ENCODE measurements around the gene WNT9B. TPM values are rescaled to one million over a fixed set of nuclear protein-coding genes. Genes with fewer than 3 reads are reported as not detected.

WNT9B gene
- total RNA-seq, 2 donors from 2014 or later: 0.85 to 1.5 TPM

- Histone ChIP-seq H3K4me1 (replicated peaks) (peaks cover 5% of the 10 kb centered on the region), H3K9me3 (no peaks in the 10 kb centered on the region), H3K27me3 (replicated peaks; ENCODE audit: insufficient read depth) (peaks cover 5% of the 10 kb centered on the region), H3K27ac (no peak overlapping the region), H3K4me3 (no peak overlapping the region), H3K36me3 (no peaks in the 10 kb centered on the region)
- 64% methylated on average over 7 of the region's 7 CpGs for WGBS
- intact Hi-C loops (cut with DNase I): no loop called here
- DNase-seq (ENCODE audit: low spot score): no peak
- TF ChIP-seq CTCF (IDR thresholded peaks at IDR 0.05) (no peak), POLR2AphosphoS5 (IDR thresholded peaks at IDR 0.05) (no peak), POLR2A (IDR thresholded peaks at IDR 0.05) (no peak)
Observed at GRCh38 chr17:46814446-46814845, 36.9 kb upstream of the WNT9B start.

DNA sequence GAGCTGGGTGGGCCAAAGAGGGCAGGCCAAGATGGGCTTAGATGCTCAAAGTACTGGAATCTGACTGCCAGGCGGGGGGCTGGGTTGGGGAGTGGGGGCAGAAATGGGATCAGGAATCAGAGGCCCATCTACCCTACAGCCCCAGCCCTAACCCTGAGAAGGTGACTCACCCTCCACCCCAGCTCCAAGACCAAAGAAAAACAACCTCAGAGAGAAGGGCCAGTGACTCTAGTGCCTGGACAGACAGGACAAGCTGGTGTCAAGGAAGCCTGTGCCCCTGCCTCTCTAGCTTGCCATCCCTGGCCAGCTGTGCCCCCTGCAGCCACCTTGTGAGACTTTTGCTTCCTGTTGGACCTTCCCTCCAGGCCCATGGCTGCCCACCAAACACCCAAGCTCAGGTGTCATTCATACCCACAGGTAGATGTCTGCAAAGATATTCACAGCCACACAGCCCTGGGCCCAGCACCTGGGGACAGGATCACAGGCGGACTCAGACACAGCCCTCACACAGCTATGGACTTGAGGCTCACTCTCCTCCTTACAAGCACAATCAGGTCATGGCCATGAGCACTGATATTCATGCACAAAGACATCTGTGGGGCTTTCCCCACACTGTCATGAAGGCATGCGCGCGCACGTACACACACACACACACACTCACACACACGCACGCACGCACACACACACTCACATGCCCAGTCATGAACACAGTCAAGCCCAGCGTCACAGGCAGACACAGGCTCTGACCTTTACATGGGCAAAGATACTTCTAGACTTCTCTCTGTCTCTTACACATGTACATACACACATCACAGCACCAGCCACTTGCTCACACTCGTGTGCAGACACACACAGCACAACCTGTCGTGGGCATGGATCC is 35.7 kb upstream of the WNT9B start:
- 78% methylated on average over 12 of the region's 12 CpGs for WGBS
- no peak overlapping the region for H3K27ac ChIP-seq
- H3K36me3 ChIP-seq: no peaks in the 10 kb centered on the region
- intact Hi-C loops (cut with DNase I): no loop called here
- TF ChIP-seq CTCF (IDR thresholded peaks at IDR 0.05): no peak
- TF ChIP-seq POLR2AphosphoS5 (IDR thresholded peaks at IDR 0.05): no peak
- TF ChIP-seq POLR2A (IDR thresholded peaks at IDR 0.05): no peak
- peaks cover 7% of the 10 kb centered on the region for H3K27me3 ChIP-seq (replicated peaks; ENCODE audit: insufficient read depth)
- H3K4me1 ChIP-seq (replicated peaks): peaks cover 5% of the 10 kb centered on the region
- H3K9me3 ChIP-seq: no peaks in the 10 kb centered on the region
- H3K4me3 ChIP-seq: no peak overlapping the region
- DNase-seq (ENCODE audit: low spot score): no peak

DNA sequence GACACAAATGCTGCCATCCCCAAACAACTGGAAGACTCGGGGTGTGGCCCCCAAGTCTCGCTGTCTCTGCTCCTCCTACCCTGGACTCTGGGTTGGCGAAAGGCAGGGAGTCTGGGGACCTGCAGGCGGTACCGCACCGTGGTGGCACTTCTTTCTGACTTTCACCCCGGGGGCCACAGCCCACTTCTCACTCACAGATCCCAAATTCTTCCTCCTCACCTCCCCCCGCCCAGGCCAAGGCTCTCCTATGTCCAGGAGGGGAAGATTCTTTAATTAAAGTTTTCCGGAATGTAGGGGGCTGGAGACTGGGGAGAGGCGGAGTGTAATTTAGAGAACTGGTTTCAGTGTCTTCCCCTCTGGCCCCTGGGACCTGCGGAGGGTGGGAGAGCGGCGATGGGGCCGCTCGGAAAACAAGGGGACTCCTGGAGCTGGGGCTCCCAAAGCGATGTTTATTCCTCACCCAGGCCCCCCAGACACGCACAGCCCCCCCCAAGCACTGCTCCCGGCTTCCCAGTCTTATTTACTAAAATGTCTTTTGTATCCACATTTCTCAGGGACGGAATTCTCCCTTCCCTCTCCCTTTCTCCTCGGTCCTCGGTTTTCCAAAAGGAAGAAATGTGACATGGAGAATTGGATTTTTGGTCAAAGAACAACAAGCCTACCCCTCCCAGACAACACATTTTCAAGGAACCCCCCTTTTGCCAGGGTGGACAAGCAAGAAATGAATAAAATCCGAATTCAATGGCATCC is 34.1 kb upstream of the WNT9B start:
- intact Hi-C loops (cut with DNase I): no loop called here
- TF ChIP-seq POLR2AphosphoS5 (IDR thresholded peaks at IDR 0.05) (no peak), POLR2A (IDR thresholded peaks at IDR 0.05) (no peak), CTCF (IDR thresholded peaks at IDR 0.05) (no peak)
- H3K9me3 ChIP-seq: no peaks in the 10 kb centered on the region
- no peak overlapping the region for H3K4me3 ChIP-seq
- H3K27ac ChIP-seq: no peak overlapping the region
- H3K4me1 ChIP-seq (replicated peaks): peaks cover 5% of the 10 kb centered on the region
- 52% methylated on average over 22 of the region's 22 CpGs for WGBS
- H3K27me3 ChIP-seq (replicated peaks; ENCODE audit: insufficient read depth): peaks cover 7% of the 10 kb centered on the region
- no peak for DNase-seq (ENCODE audit: low spot score)
- H3K36me3 ChIP-seq: no peaks in the 10 kb centered on the region

DNA sequence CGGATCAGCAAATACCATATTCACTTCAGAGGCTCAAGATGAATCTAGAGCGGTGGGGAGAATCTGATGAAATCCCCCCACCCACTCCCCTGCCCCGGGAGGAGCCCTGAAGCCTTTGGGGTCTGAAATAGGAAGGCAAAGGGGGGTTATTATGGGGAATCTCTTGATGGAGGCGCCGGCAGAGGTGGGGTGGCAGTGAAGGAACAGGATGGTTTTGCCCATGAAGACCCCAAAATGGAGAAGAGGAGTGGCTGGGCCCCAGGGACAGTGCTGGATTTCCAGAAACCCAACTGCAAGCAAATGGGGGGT is 33.5 kb upstream of the WNT9B start:
- no peak for DNase-seq (ENCODE audit: low spot score)
- intact Hi-C loops (cut with DNase I): no loop called here
- H3K27me3 ChIP-seq (replicated peaks; ENCODE audit: insufficient read depth): peaks cover 7% of the 10 kb centered on the region

More for the DNA sequence above, 33.5 kb upstream of the WNT9B start:
- no peaks in the 10 kb centered on the region for H3K9me3 ChIP-seq
- no peaks in the 10 kb centered on the region for H3K36me3 ChIP-seq
- no peak overlapping the region for H3K27ac ChIP-seq
- no peak overlapping the region for H3K4me3 ChIP-seq
- 57% methylated on average over 5 of the region's 5 CpGs for whole genome bisulfite sequencing
- H3K4me1 ChIP-seq (replicated peaks): peaks cover 5% of the 10 kb centered on the region
- TF ChIP-seq POLR2A (IDR thresholded peaks at IDR 0.05) (no peak), CTCF (IDR thresholded peaks at IDR 0.05) (no peak), POLR2AphosphoS5 (IDR thresholded peaks at IDR 0.05) (no peak)

All from prostate gland (tissue), 2 donors.